ENCODE results near the gene GPAT2.
"Not testable (repeated sequence)": the region's sequence is repeated elsewhere in the genome, so short reads cannot be mapped to it uniquely, and the experiment has no call there.

GRCh38 chr2:96054537-96054936 is 19.8 kb upstream of the GPAT2 start:
- TF ChIP-seq CTCF (conservative IDR thresholded peaks at IDR 0.05 in 1 of 2, IDR thresholded peaks at IDR 0.05 in 1 of 2; ENCODE audit: extremely low read depth in 1 of 2, insufficient read depth in 1 of 2, low read depth in 1 of 2, low read length in 2 of 2); EZH2 (IDR thresholded peaks at IDR 0.05; ENCODE audit: borderline replicate concordance, low read length): not testable (repeated sequence)

Measured in mammary epithelial cell (primary cell).